CD4-positive, alpha-beta T cell (primary cell): ENCODE results near the gene RIMOC1. TPM values are rescaled to one million over a fixed set of nuclear protein-coding genes. Genes with fewer than 3 reads are reported as not detected.
A peak's percentile ranks its signal among the peaks of the same experiment; 100 is the strongest.

Source experiments
- ATAC-seq: fragments of 200-7000 bp; cut with Tn5 transposase; one replicate; pipeline ENCODE4 v1.10.0; 2022; ENCODE audit warnings: mild to moderate bottlenecking; ENCODE audit not compliant: poor library complexity
- CTCF ChIA-PET: fragments of 350-600 bp; sonication (Branson Sonifier 250); formaldehyde crosslinking; loops from one replicate; lab custom pipeline; 2021; ENCODE audit warnings: antibody characterized with exemption, inconsistent platforms; lab: Charles Lee
- POLR2A ChIA-PET: fragments of 350-600 bp; sonication (Branson Sonifier 250); formaldehyde crosslinking; loops from one replicate; lab custom pipeline; 2021; ENCODE audit warnings: antibody characterized with exemption, inconsistent platforms; lab: Charles Lee
- DNase-seq, 14 experiments: peaks; one replicate each; pipeline ENCODE4 v3.0.0-alpha.2; 2013 to 2020; ENCODE audit warnings: mixed read lengths in 2 of 14
- H3K27ac ChIP-seq, 2 donors: one replicate each; pipeline versions ENCODE4 v1.5.1 to v1.7.0; 2013; ENCODE audit warnings: low read length in 2 of 2, low read depth in 1 of 2, mild to moderate bottlenecking in 1 of 2
- H3K27me3 ChIP-seq, 2 experiments: 1 replicate in 1 of 2; 2 replicates in 1 of 2; pipeline versions ENCODE4 v1.6.1 to v1.7.0; 2013; ENCODE audit warnings: low read length in 2 of 2, control low read depth in 1 of 2, mild to moderate bottlenecking in 1 of 2, moderate library complexity in 1 of 2; ENCODE audit not compliant: insufficient read depth in 2 of 2, control insufficient read depth in 1 of 2
- H3K36me3 ChIP-seq: one replicate; pipeline ENCODE4 v1.6.1; 2013; ENCODE audit warnings: low read length, control low read depth; ENCODE audit not compliant: insufficient read depth
- H3K4me1 ChIP-seq: one replicate; pipeline ENCODE4 v1.6.1; 2013; ENCODE audit warnings: low read length, control low read depth; ENCODE audit not compliant: insufficient read depth
- H3K4me3 ChIP-seq: one replicate; pipeline ENCODE4 v1.5.1; 2013; ENCODE audit warnings: mild to moderate bottlenecking, low read length, moderate library complexity
- H3K9me3 ChIP-seq, 2 experiments: 1 replicate in 1 of 2; 2 replicates in 1 of 2; pipeline versions ENCODE4 v1.6.1 to v1.7.0; 2013; ENCODE audit warnings: low read length in 2 of 2, mild to moderate bottlenecking in 2 of 2, control low read depth in 1 of 2, moderate library complexity in 1 of 2; ENCODE audit not compliant: control insufficient read depth in 1 of 2, insufficient read depth in 1 of 2
- H3K27ac Mint-ChIP-seq: one replicate; pipeline ENCODE4 v1.8.0; 2020; ENCODE audit warnings: mixed read lengths
- H3K27me3 Mint-ChIP-seq: one replicate; pipeline ENCODE4 v1.8.0; 2021; ENCODE audit warnings: mixed read lengths
- H3K36me3 Mint-ChIP-seq: one replicate; pipeline ENCODE4 v1.8.0; 2021; ENCODE audit warnings: low read depth, mixed read lengths
- H3K4me1 Mint-ChIP-seq: one replicate; pipeline ENCODE4 v1.8.0; 2021; ENCODE audit warnings: low read depth, mixed read lengths
- H3K4me3 Mint-ChIP-seq: one replicate; pipeline ENCODE4 v1.8.0; 2020; ENCODE audit warnings: mild to moderate bottlenecking, mixed read lengths
- H3K9me3 Mint-ChIP-seq: one replicate; pipeline ENCODE4 v1.8.0; 2020; ENCODE audit warnings: mixed read lengths
- CTCF ChIP-seq: fragments of 200-600 bp; IDR thresholded peaks from one replicate; pipeline ENCODE4 v1.8.0; 2022; ENCODE audit warnings: antibody characterized with exemption, mild to moderate bottlenecking
- intact Hi-C, 2 experiments: fragments of 100-400 bp; cut with DNase I in 1 of 2; cut with micrococcal nuclease in 1 of 2; formaldehyde crosslinking; loops; one replicate each; pipeline versions ENCODE4 v1.15.1 to v1.9.0; 2023 to 2025; cut with DNase I, micrococcal nuclease
- total RNA-seq, 174 experiments: library from RNA in 2 of 174; stranded (reverse) in 2 of 174; gene quantifications; one replicate each; pipeline ENCODE4 v1.2.3 and lab custom pipeline; 2021 to 2026

RIMOC1 gene
- total RNA-seq, 2 experiments from 2014 or later: 9.3 to 10.3 TPM

DNA sequence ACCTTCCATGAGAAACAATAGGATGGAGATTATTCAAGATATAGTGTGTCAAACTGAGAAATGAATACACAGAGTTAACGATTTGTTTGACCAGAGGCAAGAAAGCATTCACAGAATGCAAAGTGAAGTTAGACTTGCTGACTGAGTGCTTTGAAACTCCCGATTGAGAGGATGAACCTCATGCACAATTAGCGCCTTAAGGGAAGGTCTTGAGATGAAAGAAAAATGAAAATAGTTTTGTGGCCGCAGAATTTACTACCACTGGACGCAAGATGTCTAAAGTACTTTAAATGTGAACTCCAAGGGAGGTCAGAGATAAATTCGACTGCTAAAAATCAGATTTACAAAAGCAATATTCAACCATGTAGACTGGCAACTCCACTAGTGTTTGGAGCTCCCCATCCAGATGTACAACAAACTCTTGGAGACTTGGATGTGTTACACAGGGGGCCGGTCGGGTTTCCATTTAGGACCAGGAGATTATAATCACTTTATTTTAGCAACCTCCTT lies 707 bp upstream of the RIMOC1 start:
- Mint-ChIP-seq H3K27me3 (no peaks in the 10 kb centered on the region), H3K4me1 (peaks cover 46% of the 10 kb centered on the region), H3K9me3 (no peaks in the 10 kb centered on the region), H3K36me3 (peaks cover 38% of the 10 kb centered on the region), H3K4me3 (peak overlapping the region; percentile 98), H3K27ac (peak overlapping the region; percentile 99)
- ChIA-PET CTCF (interaction anchor here (1.2 to 2.7 kb wide), 7 partner anchors 13 to 60 kb away, joined by 3 to 22 read pairs (median 5); partner anchors contain the start of genes FBXO4 and OXCT1), POLR2A (interaction anchor here (0.8 to 3.1 kb wide), 35 partner anchors 9 to 1652 kb away, joined by 3 to 103 read pairs (median 6); partner anchors contain the start of genes CCDC152, FBXO4, HMGCS1 and OXCT1)
- peaks cover 13% of the 10 kb centered on the region for H3K36me3 ChIP-seq
- no peaks in the 10 kb centered on the region for H3K27me3 ChIP-seq
- peak overlapping the region; percentile 86 for H3K4me3 ChIP-seq
- H3K4me1 ChIP-seq: peaks cover 20% of the 10 kb centered on the region
- intact Hi-C loops: loop anchor here in 1 of 2 experiments (1.0 to 10.0 kb wide), 3 partner anchors 33 to 1581 kb away; partner anchors contain the start of genes OXCT1, TMEM267 and ZNF131
- no peak for ATAC-seq
- H3K9me3 ChIP-seq: no peaks in the 10 kb centered on the region
- no peak for TF ChIP-seq CTCF
- no peak for DNase-seq
- peak overlapping the region; percentile 89 to 90 for H3K27ac ChIP-seq

DNA sequence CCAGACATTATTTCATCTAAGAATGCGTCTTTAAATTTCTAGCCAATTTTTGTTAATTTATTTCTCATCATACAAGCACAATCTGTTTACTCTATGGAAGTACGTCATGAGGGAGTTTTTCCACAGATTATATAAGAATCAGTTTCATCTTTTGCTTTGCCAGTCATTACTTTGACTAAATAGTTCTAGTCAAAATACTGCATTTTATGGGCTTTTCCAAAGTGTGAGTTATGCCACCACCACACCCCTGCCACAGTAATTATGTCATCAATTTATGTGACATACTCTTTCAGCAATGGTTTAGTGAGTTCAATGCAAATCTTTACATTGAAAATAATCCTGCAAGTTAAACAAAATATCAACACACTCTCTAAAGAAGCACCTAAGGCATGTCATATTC lies 2.0 kb downstream of the RIMOC1 start:
- no peak for ATAC-seq
- no peak for DNase-seq
- Histone ChIP-seq H3K9me3 (no peaks in the 10 kb centered on the region), H3K4me1 (peaks cover 20% of the 10 kb centered on the region), H3K4me3 (no peak overlapping the region), H3K27me3 (no peaks in the 10 kb centered on the region), H3K27ac (no peak overlapping the region), H3K36me3 (peaks cover 39% of the 10 kb centered on the region)
- Mint-ChIP-seq H3K4me1 (peaks cover 50% of the 10 kb centered on the region), H3K9me3 (no peaks in the 10 kb centered on the region), H3K27me3 (no peaks in the 10 kb centered on the region), H3K27ac (peak overlapping the region; percentile 99), H3K36me3 (peaks cover 63% of the 10 kb centered on the region), H3K4me3 (peak overlapping the region; percentile 63)
- CTCF ChIA-PET: no interaction called here
- POLR2A ChIA-PET: interaction anchor here (2.9 to 3.1 kb wide), 2 partner anchors 20 to 36 kb away, joined by 74 to 103 read pairs; partner anchors contain the start of genes FBXO4 and OXCT1
- TF ChIP-seq CTCF: no peak
- intact Hi-C loops: loop anchor here in 1 of 2 experiments (5.0 to 10.0 kb wide), 3 partner anchors 1069 to 1579 kb away; partner anchors contain the start of genes RPL37, TMEM267 and ZNF131

DNA sequence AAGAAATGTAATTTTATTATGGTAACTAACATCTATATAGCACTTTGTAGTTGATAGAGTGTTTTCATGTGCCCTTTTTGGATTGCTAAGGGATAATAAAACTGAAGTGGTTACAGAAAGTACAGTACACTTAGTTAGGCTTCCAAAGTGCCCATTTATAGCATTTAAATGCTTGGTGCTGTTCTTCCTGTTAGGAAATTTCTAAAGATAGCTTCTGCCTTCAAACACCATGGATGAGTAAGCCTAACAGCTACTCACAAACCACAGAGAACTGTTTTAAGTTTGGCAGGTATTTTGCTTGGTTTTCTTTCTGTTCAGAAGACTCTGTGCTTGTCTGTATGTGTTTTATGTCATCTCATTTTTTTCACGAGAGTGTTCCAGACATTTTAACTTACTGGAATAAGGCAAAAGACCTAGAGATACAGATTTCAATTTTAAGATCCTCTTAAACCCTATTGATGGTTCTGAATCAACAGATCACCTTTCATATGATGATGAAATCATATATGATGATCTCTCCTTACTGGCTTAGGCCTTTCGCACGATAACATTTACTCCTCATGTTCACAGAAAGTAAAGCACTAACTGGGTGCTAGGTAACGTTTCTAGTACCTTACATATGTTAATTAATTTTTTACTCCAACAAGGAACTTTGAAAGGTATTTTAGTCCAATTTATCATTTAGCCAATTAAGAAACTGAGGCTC lies 4.4 kb downstream of the RIMOC1 start:
- ChIA-PET CTCF (no interaction called here), POLR2A (no interaction called here)
- H3K4me1 Mint-ChIP-seq: peaks cover 47% of the 10 kb centered on the region
- peaks cover 86% of the 10 kb centered on the region for H3K36me3 Mint-ChIP-seq
- H3K27me3 Mint-ChIP-seq: no peaks in the 10 kb centered on the region
- no peak overlapping the region for H3K27ac Mint-ChIP-seq
- Histone ChIP-seq H3K4me3 (no peak overlapping the region), H3K4me1 (peaks cover 17% of the 10 kb centered on the region), H3K36me3 (peaks cover 62% of the 10 kb centered on the region), H3K9me3 (no peaks in the 10 kb centered on the region), H3K27ac (no peak overlapping the region), H3K27me3 (no peaks in the 10 kb centered on the region)
- no peak for ATAC-seq
- no peak overlapping the region for H3K4me3 Mint-ChIP-seq
- intact Hi-C loops: loop anchor here in 1 of 2 experiments (5.0 to 10.0 kb wide), 3 partner anchors 1071 to 1576 kb away; partner anchors contain the start of genes RPL37, TMEM267 and ZNF131
- no peaks in the 10 kb centered on the region for H3K9me3 Mint-ChIP-seq
- TF ChIP-seq CTCF: no peak
- DNase-seq: no peak
